GM10266 (cell line): ENCODE data around the gene PSMC3.

ENCODE experiments used
- DNase-seq: peaks from one replicate; pipeline ENCODE4 v3.0.0; 2012; ENCODE audit errors: extremely low spot score
- CTCF ChIP-seq: IDR thresholded peaks from 2 replicates; pipeline ENCODE4 v1.5.1; 2012; ENCODE audit warnings: mild to moderate bottlenecking, low read depth; ENCODE audit not compliant: control insufficient read depth, insufficient read depth; ENCODE audit errors: missing control alignments

Gene PSMC3

GRCh38 chr11:47387944-47388696 is 38.1 kb downstream of the PSMC3 start:
- no peak for DNase-seq
- no peak for TF ChIP-seq CTCF

GRCh38 chr11:47384498-47384897 is 41.7 kb downstream of the PSMC3 start:
- DNase-seq, result no peak
- no peak for TF ChIP-seq CTCF

- no peak for DNase-seq
- no peak for TF ChIP-seq CTCF
Measured at GRCh38 chr11:47383071-47383470, 43.2 kb downstream of the PSMC3 start.

GRCh38 chr11:47380078-47380477 is 46.2 kb downstream of the PSMC3 start:
- DNase-seq, result no peak
- TF ChIP-seq CTCF, result no peak

GRCh38 chr11:47379317-47379716 is 46.9 kb downstream of the PSMC3 start:
- DNase-seq, result no peak
- no peak for TF ChIP-seq CTCF

GRCh38 chr11:47378836-47379170 is 47.4 kb downstream of the PSMC3 start:
- DNase-seq, result no peak
- TF ChIP-seq CTCF, result no peak

GRCh38 chr11:47378010-47378835 is 48.0 kb downstream of the PSMC3 start, which contains the start of gene SPI1:
TSS of gene SPI1 (minus strand) at chr11:47378547. CDS start at chr11:47378353, 194 bp downstream.
- no peak for TF ChIP-seq CTCF
- peak; percentile 85 for DNase-seq
